Stromal cell of bone marrow (primary cell): Measurements from ENCODE around the gene CYSLTR2.

ENCODE experiments used
- DNase-seq: peaks from one replicate; pipeline ENCODE4 v3.0.0-alpha.2; 2012; ENCODE audit warnings: low read depth

CYSLTR2 gene

GRCh38 chr13:48739386-48739964 is 85.7 kb downstream of the CYSLTR2 start:
- DNase-seq = no peak

- no peak for DNase-seq
Measured at GRCh38 chr13:48741377-48741776, 87.6 kb downstream of the CYSLTR2 start.

- DNase-seq = no peak
Measured at GRCh38 chr13:48746821-48747220, 93.1 kb downstream of the CYSLTR2 start.

GRCh38 chr13:48748681-48749080 is 95.0 kb downstream of the CYSLTR2 start:
- no peak for DNase-seq

GRCh38 chr13:48749144-48749543 is 95.4 kb downstream of the CYSLTR2 start:
- DNase-seq = no peak

GRCh38 chr13:48749699-48750473 is 96.2 kb downstream of the CYSLTR2 start:
- DNase-seq = peak; percentile 98

- no peak for DNase-seq
Measured at GRCh38 chr13:48750588-48751383, 97.1 kb downstream of the CYSLTR2 start.

GRCh38 chr13:48760626-48761025 is 106.9 kb downstream of the CYSLTR2 start:
- no peak for DNase-seq
